Spleen (tissue), 7 donors: Measurements from ENCODE around the gene ATOH8.

Experiments
- CTCF ChIP-seq, 11 experiments: fragments of 200-600 bp in 7 of 11; fragments of 450-650 bp in 4 of 11; sonication (generic) in 4 of 11; IDR thresholded peaks in 8 of 11; conservative IDR thresholded peaks in 3 of 11; 1 replicate in 7 of 11; 2 replicates in 4 of 11; pipeline versions ENCODE4 v1.4.0 to v1.8.0; 2016 to 2021; ENCODE audit warnings: antibody characterized with exemption in 11 of 11, inconsistent platforms in 4 of 11, mild to moderate bottlenecking in 1 of 11
- POLR2A ChIP-seq, 3 donors: fragments of 450-650 bp; IDR thresholded peaks; one replicate each; pipeline ENCODE4 v1.5.1; 2017; ENCODE audit warnings: antibody characterized with exemption in 3 of 3, mild to moderate bottlenecking in 1 of 3
- donor health status: DM: no; HTN: no; CAD: no; lungs with moderate emphysema.
- donor health status: DM: no; HTN: no; CAD: no.
- donor health status: DM: no; HTN: no; CAD: no.

GRCh38 chr2:85778646-85779379 is 25.0 kb downstream of the ATOH8 start:
- no peak for TF ChIP-seq POLR2A (IDR thresholded peaks at IDR 0.05)
- TF ChIP-seq CTCF (IDR thresholded peaks at IDR 0.05 in 8 of 11, conservative IDR thresholded peaks at IDR 0.05 in 3 of 11), result no peak
